ENCODE data around the gene ZCCHC17. TPM values are rescaled to one million over a fixed set of nuclear protein-coding genes. Genes with fewer than 3 reads are reported as not detected.

ZCCHC17 gene
- total RNA-seq, 1 donor from 2014 or later, result 64.5 TPM

DNA sequence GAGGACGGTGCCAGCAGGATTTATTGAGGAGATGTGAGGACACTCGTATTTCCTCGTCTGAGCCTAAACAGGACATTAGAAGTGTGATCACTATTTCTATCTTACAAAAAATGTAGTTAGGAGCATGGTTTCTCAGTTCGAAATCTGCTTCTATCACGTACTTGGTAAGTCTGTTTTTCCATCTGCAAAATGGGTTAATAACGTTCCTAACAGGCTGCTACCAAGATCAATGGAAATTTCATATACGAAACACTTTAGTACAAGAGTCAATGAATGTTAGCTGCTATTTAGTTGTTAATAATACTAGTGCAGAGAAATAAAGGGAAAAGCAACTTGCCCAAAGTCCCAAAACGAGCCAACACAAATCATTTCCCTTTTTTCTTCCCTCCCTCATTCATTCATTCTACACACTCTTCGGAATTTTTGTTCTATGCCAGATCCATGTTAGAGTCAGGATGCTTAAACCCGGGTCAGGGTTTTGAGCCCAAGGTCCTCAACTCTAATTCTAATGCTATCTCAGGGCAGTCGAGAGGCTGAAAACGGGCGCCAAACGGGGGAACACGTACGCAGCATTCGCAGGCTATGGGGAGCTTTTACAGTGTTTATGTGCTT is 852 bp upstream of the ZCCHC17 start:
- H3K27me3 Mint-ChIP-seq (ENCODE audit: unreplicated experiment), result no peaks in the 10 kb centered on the region
- TF ChIP-seq CTCF (IDR thresholded peaks at IDR 0.05; ENCODE audit: partially characterized antibody, unreplicated experiment), result no peak
- peak overlapping the region; percentile 20 for H3K27ac Mint-ChIP-seq (ENCODE audit: unreplicated experiment)
- H3K4me1 Mint-ChIP-seq (ENCODE audit: low read depth, unreplicated experiment), result peaks cover 14% of the 10 kb centered on the region
- no peak overlapping the region for H3K4me3 Mint-ChIP-seq (ENCODE audit: unreplicated experiment)
- H3K9me3 Mint-ChIP-seq (ENCODE audit: unreplicated experiment), result no peaks in the 10 kb centered on the region
- H3K36me3 Mint-ChIP-seq (ENCODE audit: unreplicated experiment), result no peaks in the 10 kb centered on the region
- DNase-seq, result no peak

- H3K9me3 Mint-ChIP-seq (ENCODE audit: unreplicated experiment), result no peaks in the 10 kb centered on the region
- no peak overlapping the region for H3K4me3 Mint-ChIP-seq (ENCODE audit: unreplicated experiment)
- no peaks in the 10 kb centered on the region for H3K27me3 Mint-ChIP-seq (ENCODE audit: unreplicated experiment)
- no peak overlapping the region for H3K27ac Mint-ChIP-seq (ENCODE audit: unreplicated experiment)
- no peak for TF ChIP-seq CTCF (IDR thresholded peaks at IDR 0.05; ENCODE audit: partially characterized antibody, unreplicated experiment)
- no peaks in the 10 kb centered on the region for H3K36me3 Mint-ChIP-seq (ENCODE audit: unreplicated experiment)
- DNase-seq, result peak; percentile 24
- peaks cover 14% of the 10 kb centered on the region for H3K4me1 Mint-ChIP-seq (ENCODE audit: low read depth, unreplicated experiment)
Measured at GRCh38 chr1:31297277-31298247, 730 bp downstream of the ZCCHC17 start.

- Mint-ChIP-seq H3K4me3 (ENCODE audit: unreplicated experiment) (peak overlapping the region; percentile 82), H3K36me3 (ENCODE audit: unreplicated experiment) (no peaks in the 10 kb centered on the region)
Measured at GRCh38 chr1:31299365-31299764, 2.5 kb downstream of the ZCCHC17 start.

DNA sequence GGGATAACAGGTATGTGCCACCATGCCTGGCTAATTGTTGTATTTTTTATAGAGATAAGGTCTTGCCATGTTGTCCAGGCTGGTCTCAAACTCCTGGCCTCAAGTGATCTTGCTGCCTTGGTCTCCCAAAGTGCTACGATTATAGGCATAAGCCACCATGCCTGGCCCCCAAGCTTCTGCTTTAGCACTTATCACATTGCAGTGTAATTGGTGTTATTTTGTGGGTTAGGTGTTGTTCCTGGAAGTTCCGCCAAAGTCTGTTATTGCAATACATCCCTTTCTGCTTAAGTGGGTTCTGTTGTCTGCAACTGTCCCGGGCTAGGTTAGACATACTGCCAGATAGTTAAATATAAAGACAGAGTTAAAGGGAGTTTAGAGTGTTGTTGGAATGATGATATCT is 3.4 kb downstream of the ZCCHC17 start:
- Mint-ChIP-seq H3K27me3 (ENCODE audit: unreplicated experiment) (no peaks in the 10 kb centered on the region), H3K9me3 (ENCODE audit: unreplicated experiment) (no peaks in the 10 kb centered on the region), H3K27ac (ENCODE audit: unreplicated experiment) (no peak overlapping the region), H3K4me3 (ENCODE audit: unreplicated experiment) (no peak overlapping the region), H3K36me3 (ENCODE audit: unreplicated experiment) (no peaks in the 10 kb centered on the region), H3K4me1 (ENCODE audit: low read depth, unreplicated experiment) (peaks cover 18% of the 10 kb centered on the region)
- TF ChIP-seq CTCF (IDR thresholded peaks at IDR 0.05; ENCODE audit: partially characterized antibody, unreplicated experiment), result no peak
- no peak for DNase-seq

More at GRCh38 chr1:31299365-31299764, 2.5 kb downstream of the ZCCHC17 start:
- no peaks in the 10 kb centered on the region for H3K9me3 Mint-ChIP-seq (ENCODE audit: unreplicated experiment)
- H3K4me1 Mint-ChIP-seq (ENCODE audit: low read depth, unreplicated experiment), result peaks cover 18% of the 10 kb centered on the region
- no peak overlapping the region for H3K27ac Mint-ChIP-seq (ENCODE audit: unreplicated experiment)
- no peaks in the 10 kb centered on the region for H3K27me3 Mint-ChIP-seq (ENCODE audit: unreplicated experiment)
- DNase-seq, result no peak
- no peak for TF ChIP-seq CTCF (IDR thresholded peaks at IDR 0.05; ENCODE audit: partially characterized antibody, unreplicated experiment)

Measured in glutamatergic neuron (in vitro differentiated cells).